Mammary epithelial cell (primary cell): ENCODE data around the gene ADAM22.

Experiments
- EZH2 ChIP-seq: IDR thresholded peaks from 2 replicates; pipeline ENCODE4 v1.6.1; 2012; ENCODE audit warnings: low read length, inconsistent platforms, borderline replicate concordance
- TF ChIP-seq, protein P1 (sequence below), 2 donors: IDR thresholded peaks in 1 of 2; conservative IDR thresholded peaks in 1 of 2; 2 replicates each; pipeline ENCODE4 v1.5.1; 2011 to 2012; ENCODE audit warnings: inconsistent platforms in 2 of 2, low read length in 2 of 2, mild to moderate bottlenecking in 2 of 2, control low read depth in 1 of 2, low read depth in 1 of 2; ENCODE audit not compliant: insufficient read depth in 1 of 2; ENCODE audit errors: extremely low read depth in 1 of 2

DNA sequence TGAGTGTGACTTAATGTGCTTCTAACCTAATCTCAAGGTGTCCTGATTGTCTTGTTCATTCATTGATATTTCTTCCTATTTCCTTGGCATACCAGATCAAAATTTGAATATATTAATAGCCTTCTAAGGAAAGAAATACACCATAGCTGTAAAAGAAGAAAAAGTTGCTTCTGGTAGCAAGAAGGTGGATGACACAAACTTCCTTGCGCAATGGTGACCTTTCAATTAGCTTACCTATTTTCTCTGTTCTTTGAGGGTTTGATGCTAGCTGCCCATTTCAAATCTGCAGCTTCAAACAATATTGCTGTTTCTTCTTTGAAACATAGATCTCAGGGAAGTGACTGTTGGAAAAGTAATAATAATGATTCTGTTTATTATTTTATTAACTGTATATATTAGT lies 108.8 kb downstream of the ADAM22 start:
- TF ChIP-seq, protein P1, sequence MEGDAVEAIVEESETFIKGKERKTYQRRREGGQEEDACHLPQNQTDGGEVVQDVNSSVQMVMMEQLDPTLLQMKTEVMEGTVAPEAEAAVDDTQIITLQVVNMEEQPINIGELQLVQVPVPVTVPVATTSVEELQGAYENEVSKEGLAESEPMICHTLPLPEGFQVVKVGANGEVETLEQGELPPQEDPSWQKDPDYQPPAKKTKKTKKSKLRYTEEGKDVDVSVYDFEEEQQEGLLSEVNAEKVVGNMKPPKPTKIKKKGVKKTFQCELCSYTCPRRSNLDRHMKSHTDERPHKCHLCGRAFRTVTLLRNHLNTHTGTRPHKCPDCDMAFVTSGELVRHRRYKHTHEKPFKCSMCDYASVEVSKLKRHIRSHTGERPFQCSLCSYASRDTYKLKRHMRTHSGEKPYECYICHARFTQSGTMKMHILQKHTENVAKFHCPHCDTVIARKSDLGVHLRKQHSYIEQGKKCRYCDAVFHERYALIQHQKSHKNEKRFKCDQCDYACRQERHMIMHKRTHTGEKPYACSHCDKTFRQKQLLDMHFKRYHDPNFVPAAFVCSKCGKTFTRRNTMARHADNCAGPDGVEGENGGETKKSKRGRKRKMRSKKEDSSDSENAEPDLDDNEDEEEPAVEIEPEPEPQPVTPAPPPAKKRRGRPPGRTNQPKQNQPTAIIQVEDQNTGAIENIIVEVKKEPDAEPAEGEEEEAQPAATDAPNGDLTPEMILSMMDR (conservative IDR thresholded peaks at IDR 0.05 in 1 of 2, IDR thresholded peaks at IDR 0.05 in 1 of 2; ENCODE audit: extremely low read depth in 1 of 2, insufficient read depth in 1 of 2, low read depth in 1 of 2, low read length in 2 of 2) = no peak
- no peak for TF ChIP-seq EZH2
